Measurements from ENCODE around the gene SYNDIG1L. TPM values are rescaled to one million over a fixed set of nuclear protein-coding genes. Genes with fewer than 3 reads are reported as not detected.
"Not testable (repeated sequence)": the region's sequence is repeated elsewhere in the genome, so short reads cannot be mapped to it uniquely, and the experiment has no call there.

SYNDIG1L gene
- not detected in 2 replicates for total RNA-seq (2014; rRNA removed; shearing (Covaris generic))

GRCh38 chr14:74426202-74426582 lies at the start of gene SYNDIG1L:
Gene SYNDIG1L (minus strand): TSS chr14:74426210. CDS start chr14:74409744, 16,466 bp downstream.
- no peak for DNase-seq (ENCODE audit: low read depth)

GRCh38 chr14:74475678-74476077 lies 49.7 kb upstream of the SYNDIG1L start:
- DNase-seq (ENCODE audit: low read depth): peak; percentile 18

- no peak for DNase-seq (ENCODE audit: low read depth)
These were observed 48.4 kb upstream of the SYNDIG1L start for GRCh38 chr14:74474376-74474775.

GRCh38 chr14:74472601-74473000 lies 46.6 kb upstream of the SYNDIG1L start:
- DNase-seq (ENCODE audit: low read depth): no peak

GRCh38 chr14:74469548-74470518 lies 43.8 kb upstream of the SYNDIG1L start:
- no peak for DNase-seq (ENCODE audit: low read depth)

- no peak for DNase-seq (ENCODE audit: low read depth)
These were observed 42.5 kb upstream of the SYNDIG1L start for GRCh38 chr14:74468513-74468912.

GRCh38 chr14:74465335-74465734 lies 39.3 kb upstream of the SYNDIG1L start:
- no peak for DNase-seq (ENCODE audit: low read depth)

- DNase-seq (ENCODE audit: low read depth): no peak
These were observed 38.8 kb upstream of the SYNDIG1L start for GRCh38 chr14:74464785-74465184.

- no peak for DNase-seq (ENCODE audit: low read depth)
These were observed 37.7 kb upstream of the SYNDIG1L start for GRCh38 chr14:74463697-74464096.

- no peak for DNase-seq (ENCODE audit: low read depth)
These were observed 37.0 kb upstream of the SYNDIG1L start for GRCh38 chr14:74462993-74463392.

GRCh38 chr14:74459976-74460375 lies 34.0 kb upstream of the SYNDIG1L start:
- no peak for DNase-seq (ENCODE audit: low read depth)

GRCh38 chr14:74459289-74459946 lies 33.4 kb upstream of the SYNDIG1L start:
- DNase-seq (ENCODE audit: low read depth): peak; percentile 70

GRCh38 chr14:74457565-74457895 lies 31.5 kb upstream of the SYNDIG1L start:
- DNase-seq (ENCODE audit: low read depth): no peak

GRCh38 chr14:74456684-74457564 lies 30.9 kb upstream of the SYNDIG1L start:
- no peak for DNase-seq (ENCODE audit: low read depth)

- DNase-seq (ENCODE audit: low read depth): not testable (repeated sequence)
These were observed 28.4 kb upstream of the SYNDIG1L start for GRCh38 chr14:74454397-74454796.

- DNase-seq (ENCODE audit: low read depth): no peak
These were observed 18.9 kb upstream of the SYNDIG1L start for GRCh38 chr14:74444866-74445265.

GRCh38 chr14:74442757-74443156 lies 16.7 kb upstream of the SYNDIG1L start:
- no peak for DNase-seq (ENCODE audit: low read depth)

GRCh38 chr14:74441113-74441512 lies 15.1 kb upstream of the SYNDIG1L start:
- DNase-seq (ENCODE audit: low read depth): no peak

- no peak for DNase-seq (ENCODE audit: low read depth)
These were observed 12.4 kb upstream of the SYNDIG1L start for GRCh38 chr14:74438351-74438915.

GRCh38 chr14:74437496-74438053 lies 11.6 kb upstream of the SYNDIG1L start:
- peak; percentile 11 for DNase-seq (ENCODE audit: low read depth)

- no peak for DNase-seq (ENCODE audit: low read depth)
These were observed 8.3 kb upstream of the SYNDIG1L start for GRCh38 chr14:74434294-74434693.
